ACHN (cell line): ENCODE results near the gene CUX1.

Experiments used
- DNase-seq: peaks from one replicate; pipeline ENCODE4 v3.0.0-alpha.2; 2015
- in situ Hi-C: cut with HindIII; loops from 2 replicates; pipeline ENCODE4 v1.10.0; 2017; ENCODE audit warnings: low sequenced_read_pairs, low pct_ligation_motif_present, low pct_unique_long_range_greater_than_20kb

CUX1 gene

DNA sequence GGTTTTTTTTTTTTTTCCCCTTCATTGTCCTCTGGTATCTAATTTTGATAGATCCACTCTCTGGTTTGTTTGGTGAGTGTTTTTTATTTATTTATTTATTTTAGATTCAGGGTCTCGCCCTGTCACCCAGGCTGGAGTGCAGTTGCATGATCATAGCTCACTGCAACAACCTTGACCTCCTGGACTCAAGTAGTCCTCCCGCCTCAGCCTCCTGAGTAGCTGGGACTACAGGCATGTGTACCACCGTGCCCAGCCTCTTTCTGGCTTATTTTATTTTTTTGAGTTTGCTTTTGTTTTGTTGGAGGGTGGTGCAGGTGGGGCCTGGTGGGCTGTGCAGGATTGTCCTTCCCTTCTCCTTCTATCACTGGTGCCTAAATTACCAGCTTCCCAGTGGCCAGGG is 282.0 kb downstream of the CUX1 start:
- in situ Hi-C loops, result no loop called here
- no peak for DNase-seq

DNA sequence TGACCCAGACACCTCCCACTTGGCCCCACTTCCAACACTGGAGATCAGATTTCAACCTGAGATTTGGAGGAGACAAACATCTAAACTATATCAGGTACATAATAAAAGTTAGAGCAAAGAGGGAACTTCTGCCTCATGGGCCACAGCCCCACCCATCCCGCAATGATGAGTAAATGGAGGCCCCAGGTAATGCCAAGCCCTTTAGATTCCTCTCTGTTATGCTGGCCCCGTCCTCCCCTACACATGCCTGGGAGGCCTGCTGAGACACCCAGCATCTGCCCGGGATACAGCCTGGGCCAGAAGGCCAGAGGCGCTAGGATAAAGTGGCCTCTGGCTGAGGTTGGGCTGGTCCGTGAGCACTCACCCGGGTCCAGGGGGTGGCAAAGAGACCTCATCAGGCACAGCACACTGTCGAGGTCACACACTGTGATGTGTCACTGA is 283.7 kb downstream of the CUX1 start:
- in situ Hi-C loops, result no loop called here
- DNase-seq, result no peak

DNA sequence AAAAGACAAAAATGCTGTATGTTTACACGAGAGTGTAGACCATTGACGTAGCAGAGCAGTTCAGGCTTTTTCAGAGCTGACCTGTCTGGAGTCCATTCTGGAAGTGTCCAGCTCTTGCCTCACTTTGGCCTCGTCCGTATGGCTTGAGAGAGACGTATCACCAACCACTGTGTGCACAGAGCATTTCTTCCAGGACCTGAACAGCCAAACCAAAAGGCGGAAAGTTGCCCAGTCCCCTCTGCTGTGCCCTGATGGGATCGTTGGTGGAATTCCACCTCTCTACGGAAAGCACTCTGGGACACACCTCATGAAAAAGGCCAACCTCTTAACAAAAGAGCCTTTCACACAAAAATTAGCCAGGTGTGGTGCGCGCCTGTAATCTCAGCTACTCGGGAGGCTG is 284.5 kb downstream of the CUX1 start:
- DNase-seq, result no peak
- in situ Hi-C loops, result no loop called here

DNA sequence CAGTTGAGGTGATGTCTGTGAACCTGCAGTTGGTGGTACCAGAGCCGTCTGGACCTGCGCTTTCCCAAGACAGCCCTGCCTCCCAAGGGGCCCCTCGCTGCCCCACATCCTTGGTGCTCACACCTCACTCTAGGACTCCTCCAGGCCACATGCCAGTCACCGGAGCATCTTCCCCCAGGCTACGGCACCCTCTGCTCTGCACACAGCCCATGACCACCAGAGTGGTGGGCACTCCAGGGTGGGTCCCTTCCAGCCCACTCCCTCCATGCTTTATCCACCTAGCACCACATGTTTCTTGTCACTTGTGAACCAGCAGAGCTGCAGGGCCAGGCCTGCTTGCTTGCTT is 285.6 kb downstream of the CUX1 start:
- DNase-seq, result no peak
- in situ Hi-C loops, result no loop called here

DNA sequence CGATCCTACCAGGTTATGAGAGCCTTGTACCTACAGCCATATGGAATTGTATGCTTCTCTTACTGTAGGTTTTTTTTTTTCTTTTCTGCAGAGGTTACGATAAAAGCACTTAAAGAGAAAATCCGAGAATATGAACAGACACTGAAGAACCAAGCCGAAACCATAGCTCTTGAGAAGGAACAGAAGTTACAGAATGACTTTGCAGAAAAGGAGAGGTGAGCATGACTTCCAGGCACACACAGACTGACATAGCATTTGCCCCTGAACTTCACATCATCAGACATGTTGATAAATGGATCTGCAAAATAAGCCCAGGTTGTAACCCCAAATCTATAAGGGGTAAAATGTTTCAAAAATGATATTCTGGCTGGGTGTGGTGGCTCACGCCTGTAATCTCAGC is 286.8 kb downstream of the CUX1 start:
- no peak for DNase-seq
- in situ Hi-C loops, result no loop called here

DNA sequence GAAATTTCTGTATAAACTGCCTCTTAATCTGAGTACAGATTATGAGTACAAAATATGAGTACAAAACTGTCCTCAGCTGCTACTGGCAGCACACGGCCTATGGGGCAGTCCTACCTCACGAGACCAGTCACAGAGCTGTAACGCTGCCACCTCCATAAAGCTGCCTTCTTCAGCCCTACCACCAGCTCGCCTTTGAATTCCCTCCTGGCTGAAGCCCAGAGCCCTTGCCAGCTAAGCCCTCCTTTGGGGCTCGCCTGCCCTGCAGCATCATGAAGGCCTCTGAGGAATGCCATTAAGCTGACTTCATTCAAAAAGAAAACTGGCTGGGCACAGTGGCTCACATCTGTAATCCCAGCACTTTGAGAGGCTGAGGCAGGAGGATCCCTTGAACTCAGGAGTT is 289.2 kb downstream of the CUX1 start:
- no peak for DNase-seq
- in situ Hi-C loops, result no loop called here

DNA sequence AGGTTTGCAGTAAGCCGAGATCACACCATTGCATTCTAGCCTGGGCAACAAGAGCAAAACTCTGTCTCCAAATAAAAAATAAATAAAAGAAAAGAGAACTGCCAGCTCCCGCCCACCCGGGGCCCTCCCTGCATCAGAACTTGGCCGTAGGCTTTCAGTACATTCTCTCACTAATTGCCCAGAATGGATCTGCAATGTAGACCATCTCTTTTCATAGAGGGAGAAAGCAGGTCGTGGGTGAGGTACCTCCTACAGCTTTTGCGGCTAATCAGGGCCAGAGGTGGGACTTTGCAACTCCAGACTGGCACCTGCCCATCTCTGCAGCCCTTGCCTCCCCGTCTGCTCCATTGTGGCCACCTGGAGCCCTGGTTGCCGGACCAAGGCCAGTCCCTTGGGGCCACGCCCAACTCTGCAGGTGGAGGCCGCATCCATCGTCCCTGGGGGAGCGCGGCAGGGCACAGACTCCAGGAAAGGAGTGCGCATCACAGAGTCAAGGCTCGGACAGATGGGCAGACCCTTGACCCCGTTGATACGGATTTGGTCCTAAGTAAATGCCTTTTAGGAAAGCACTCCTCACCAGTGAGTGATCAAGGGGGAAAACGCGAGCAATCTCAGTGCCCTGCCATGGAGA is 290.2 kb downstream of the CUX1 start:
- no peak for DNase-seq
- in situ Hi-C loops, result no loop called here

DNA sequence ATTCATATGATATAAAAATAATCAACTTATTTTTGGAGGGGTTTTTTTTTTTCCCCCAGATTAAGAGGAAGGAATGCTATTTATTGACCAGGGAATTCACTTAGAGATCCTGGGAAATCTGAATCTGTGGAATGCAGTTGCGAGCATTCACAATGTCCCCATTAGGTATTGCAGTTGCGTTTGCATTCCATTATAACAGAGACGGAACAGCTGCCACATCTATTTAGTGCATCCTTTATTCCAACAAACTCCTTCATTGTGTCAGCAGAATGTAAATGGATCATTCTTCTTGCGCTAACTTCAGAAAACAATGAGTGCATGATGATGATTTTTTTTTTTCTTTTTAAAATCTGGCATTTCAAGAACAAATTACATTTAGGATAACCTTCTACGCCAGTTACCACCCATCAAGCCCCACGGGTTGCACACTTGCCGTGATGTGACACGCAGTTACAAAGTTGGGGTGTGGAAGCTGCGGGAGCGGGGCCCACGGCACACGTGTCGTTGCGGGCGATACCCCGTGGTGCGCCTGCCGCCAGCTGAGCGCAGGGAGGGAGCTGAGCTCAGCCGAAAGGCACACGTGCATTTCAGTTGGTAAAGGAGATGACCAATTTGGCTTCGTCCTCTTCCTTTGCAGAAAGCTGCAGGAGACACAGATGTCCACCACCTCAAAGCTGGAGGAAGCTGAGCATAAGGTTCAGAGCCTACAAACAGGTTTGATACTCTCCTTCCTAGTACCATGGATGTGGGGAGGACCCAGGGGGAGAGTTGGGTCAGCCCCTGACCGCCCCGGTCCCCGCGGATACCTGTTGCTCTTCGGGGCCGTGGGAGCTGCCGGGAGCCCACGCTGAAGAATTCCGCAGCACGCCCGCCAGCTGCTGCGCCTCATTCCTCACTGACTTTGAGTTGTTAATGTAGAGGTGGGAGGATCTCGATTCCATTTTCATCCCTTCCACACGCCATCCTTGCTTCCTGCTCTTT is 293.9 kb downstream of the CUX1 start:
- in situ Hi-C loops, result no loop called here

DNA sequence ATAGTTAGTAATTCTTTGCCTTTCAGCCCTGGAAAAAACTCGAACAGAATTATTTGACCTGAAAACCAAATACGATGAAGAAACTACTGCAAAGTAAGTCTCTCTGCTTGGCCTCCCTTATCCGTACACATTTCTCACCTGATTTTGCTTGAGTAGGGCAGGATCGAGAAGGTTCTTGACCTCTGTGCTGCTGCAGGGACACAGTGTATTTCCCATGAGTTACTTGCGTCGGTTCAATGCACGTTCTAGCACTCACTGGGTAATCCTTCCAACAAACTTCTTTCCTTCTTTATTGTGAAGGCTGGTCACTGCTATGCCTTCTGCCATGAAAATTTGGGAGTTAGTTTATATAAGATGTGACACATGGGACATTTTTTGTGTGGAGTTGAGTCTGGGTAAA is 297.8 kb downstream of the CUX1 start:
- in situ Hi-C loops, result no loop called here
- no peak for DNase-seq

More for the DNA sequence above, 293.9 kb downstream of the CUX1 start:
- no peak for DNase-seq

DNA sequence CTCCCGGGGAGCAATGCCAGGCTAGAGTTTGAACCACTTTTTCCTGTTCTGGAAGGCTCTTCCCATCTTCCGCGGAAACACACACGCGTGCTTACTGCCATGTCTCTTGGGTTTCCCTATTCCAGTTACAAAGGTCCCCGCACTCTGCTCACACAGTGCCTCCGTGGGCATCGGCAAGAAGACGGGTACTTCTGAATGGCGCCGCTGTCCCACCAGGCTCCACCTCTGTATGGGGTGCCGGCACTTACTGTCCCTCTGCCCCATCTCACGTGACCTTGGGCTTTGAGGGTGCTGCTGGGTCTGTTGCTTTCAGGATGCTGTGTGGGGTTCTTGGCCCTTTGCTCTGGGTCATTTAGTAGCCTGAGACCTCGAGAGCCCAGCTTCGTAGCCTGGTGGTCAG is 298.5 kb downstream of the CUX1 start:
- no peak for DNase-seq
- in situ Hi-C loops, result no loop called here

DNA sequence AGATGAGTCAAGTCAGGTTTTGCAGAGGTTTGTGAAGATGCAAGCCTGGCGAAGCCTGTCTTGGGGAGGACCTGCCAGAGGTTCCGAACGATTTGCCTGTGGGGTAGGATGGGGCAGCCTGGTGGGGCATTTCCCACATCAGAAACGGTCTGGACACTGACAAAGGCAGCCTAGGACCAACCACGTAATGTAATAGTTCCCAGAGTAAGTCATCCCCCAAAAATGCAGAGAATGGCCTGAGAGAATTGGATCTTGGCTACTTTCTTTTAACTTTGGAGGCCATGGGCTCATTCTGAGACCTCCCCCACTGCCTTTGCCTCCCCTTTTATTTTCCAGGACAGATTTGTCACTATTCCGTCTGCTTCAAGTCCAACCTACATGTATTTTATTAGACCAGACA is 300.3 kb downstream of the CUX1 start:
- in situ Hi-C loops, result no loop called here
- DNase-seq, result peak; percentile 30

DNA sequence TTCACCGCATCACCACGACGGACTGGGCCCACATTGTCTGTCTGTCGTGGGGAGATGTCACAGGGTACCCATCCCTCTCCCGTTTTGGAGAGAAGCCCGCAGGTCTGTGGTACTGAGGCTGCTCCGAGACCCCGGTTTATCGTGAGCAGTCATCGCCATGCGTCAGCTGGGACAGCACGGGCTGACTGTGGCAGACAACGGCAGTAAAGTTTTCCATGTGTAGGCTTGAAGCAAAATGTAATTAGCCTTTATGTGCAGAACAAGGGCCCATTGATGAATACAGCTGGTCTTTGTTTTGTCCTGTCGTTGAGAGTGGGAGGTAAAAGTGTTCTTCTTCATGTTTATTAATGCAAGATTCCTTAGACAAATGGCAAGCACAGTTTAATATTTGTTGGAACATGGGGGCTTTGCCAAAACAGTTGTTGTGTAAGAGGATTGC is 301.8 kb downstream of the CUX1 start:
- in situ Hi-C loops, result no loop called here
- DNase-seq, result no peak

DNA sequence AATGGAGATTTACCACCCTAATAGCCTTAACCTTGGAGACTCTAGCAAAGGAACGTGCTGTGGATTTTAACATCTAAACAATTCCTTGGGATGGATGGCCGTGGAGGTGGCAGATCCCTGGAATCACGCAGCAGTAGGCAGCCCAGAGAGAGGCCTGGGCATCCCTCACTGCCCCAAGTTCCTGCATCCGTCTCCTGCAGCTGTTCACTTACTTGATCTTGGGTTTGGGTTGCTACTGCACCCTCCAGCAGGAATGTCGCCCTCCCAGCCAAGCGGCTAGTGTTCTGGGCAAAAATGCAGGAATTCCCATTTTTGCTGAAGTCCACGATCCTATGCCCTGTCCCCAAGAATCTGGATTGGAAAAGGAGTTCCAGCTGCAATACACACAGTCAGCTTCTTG is 302.5 kb downstream of the CUX1 start:
- no peak for DNase-seq
- in situ Hi-C loops, result no loop called here

DNA sequence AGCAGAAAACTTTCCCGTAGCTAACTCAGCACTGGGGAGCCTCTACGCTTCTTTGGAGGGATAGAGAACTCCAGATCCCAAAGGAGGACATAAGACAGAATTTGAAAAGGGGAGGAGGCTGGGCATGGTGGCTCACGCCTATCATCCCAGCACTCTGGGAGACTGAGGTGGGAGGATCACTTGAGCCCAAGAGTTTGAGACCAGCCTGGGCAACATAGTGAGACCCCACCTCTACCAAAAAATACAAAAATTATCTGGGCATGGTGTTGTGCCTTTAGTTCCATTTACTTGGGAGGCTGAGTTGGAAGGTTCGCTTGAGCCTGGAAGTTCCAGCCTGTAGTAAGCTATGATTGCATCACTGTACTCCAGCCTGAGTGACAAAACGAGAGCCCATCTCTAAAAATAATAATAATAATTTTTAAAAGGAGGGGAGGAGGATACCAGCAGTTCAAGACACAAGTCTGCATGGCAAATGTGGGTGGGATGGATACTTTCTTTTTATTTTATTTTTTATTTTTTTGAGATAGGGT is 303.3 kb downstream of the CUX1 start:
- DNase-seq, result no peak
- in situ Hi-C loops, result no loop called here

DNA sequence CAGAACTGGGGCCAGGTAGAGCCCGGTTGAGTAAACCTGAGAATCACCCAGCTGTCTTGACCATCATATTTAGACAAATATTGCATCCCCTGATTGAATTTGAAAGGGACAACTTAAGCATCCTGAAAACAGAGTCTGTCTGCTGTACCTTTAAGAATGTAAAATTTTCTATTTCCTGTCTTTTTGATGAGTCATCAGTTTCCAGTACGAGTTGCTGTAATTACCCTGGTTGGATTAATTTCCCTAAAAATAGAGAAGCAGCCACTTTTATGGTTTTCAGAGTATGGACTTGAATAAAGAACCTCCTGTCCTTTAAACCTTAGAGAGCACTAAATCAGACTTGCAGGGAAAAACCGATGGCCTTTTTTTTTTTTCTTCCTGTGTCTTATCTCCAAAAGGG is 304.6 kb downstream of the CUX1 start:
- DNase-seq, result peak; percentile 56
- in situ Hi-C loops, result no loop called here

DNA sequence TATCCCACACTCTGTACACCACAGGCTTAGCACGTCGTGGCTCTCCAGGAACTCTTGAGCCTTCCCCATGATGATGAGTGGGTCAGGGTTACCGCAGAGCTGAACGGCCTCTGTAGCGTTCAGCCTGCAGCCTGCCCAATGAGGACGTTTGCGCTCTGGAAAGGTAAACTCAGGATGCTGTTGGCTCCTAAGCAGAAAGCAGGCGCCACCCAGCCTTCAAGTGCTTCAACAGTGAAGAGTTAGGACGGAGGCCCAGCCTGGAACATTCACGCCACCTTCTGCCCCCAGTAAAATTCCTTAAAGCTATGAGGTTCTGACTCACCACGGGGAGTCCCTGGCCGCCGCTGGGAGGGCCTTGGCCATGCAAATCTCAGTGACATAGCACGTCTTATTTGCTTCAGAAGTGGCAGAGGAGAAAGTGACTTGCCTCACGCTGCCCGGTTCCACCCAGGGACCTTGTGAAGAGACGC is 307.7 kb downstream of the CUX1 start:
- peak; percentile 94 for DNase-seq
- in situ Hi-C loops, result no loop called here

DNA sequence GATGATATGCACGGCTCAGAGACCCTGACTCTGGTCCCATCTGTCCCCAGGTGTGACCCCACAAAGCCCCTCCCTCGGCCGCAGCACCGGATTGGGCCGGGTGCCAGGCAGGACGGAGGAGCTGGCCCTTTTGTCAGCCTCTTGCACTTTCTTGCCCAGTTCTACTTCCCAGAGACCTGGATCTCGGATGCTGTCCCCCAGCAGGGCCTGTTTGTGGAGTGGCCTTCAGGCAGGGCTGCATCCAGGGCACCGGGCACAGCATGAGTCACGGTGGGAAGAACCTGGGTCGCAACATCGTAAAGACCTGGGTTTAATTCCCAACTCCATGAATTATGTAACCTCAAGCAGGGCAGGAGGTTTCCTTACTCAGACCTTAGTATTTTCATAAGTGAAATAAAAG is 310.9 kb downstream of the CUX1 start:
- no peak for DNase-seq
- in situ Hi-C loops, result no loop called here

DNA sequence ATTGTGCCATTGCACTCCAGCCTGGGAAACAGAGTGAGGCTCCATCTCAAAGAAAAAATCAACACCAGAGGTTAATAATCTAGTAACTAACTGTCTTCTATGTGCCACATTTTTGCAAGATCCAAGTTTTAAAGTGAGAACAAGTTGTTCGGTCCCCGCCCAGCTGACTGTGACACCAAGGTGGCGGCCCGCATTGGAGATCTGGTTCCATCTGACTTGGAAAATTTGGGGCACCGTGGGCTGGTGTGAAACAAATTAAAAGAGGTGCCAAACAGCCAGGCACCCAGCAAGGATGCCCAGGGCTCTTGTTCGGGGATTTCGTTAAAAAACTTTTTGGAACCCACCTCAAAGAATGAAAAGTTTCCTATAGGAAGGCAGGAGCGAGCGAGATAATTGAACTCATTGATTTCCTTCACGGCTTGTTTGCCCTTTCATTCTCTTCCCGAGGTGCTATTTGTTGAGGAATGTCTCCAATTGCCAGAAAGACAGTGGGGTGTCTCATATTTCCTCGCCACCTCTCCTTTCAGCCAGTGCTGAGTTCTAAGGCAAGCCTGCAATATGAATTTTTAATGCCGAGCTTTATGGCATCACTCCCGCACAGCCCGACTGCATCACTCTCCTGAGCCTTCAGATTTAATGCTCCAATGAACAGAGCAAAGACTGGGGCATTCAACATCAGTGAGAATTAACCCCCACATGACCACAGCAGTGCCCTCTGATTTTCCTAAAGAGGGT is 312.4 kb downstream of the CUX1 start:
- in situ Hi-C loops, result no loop called here
- peak; percentile 89 for DNase-seq

DNA sequence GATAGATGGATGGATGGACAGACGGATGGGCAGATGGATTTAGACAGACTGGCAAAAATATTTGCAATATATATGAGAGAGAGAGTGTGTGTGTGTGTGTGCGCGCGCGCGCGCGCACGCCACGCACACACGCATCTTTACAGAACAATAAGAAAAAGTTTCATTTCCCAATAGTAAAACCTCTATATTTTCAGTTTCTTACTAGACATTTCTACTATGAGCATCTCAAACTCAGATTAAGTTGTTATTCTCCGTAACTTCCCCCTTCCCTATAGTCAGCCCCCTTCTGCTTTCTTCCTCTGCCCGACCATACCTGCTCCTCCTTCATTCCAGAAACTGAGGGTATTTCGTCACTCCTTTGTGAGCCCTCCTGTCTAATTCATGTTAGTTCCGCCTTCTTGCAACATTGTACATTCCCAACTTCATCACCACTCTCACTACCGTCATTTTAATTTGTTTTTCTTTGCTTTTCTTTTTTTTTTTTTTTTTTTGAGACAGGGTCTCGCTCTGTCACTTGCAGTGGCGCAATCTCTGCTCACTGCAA is 314.9 kb downstream of the CUX1 start:
- DNase-seq, result no peak
- in situ Hi-C loops, result no loop called here
